Ovary (tissue), 9 donors: ENCODE data around the gene ENOX2. TPM values are rescaled to one million over a fixed set of nuclear protein-coding genes. Genes with fewer than 3 reads are reported as not detected.

Experiments used
- DNase-seq, 5 donors: peaks; one replicate each; pipeline ENCODE4 v3.0.0-alpha.2; 2019 to 2020
- H3K27ac ChIP-seq, 2 donors: fragments of 200-600 bp; one replicate each; pipeline versions ENCODE4 v1.5.1 to v1.8.0; 2019 to 2022
- H3K27me3 ChIP-seq: fragments of 200-600 bp; one replicate; pipeline ENCODE4 v1.8.0; 2022
- H3K36me3 ChIP-seq: fragments of 200-600 bp; sonication (generic); one replicate; pipeline ENCODE4 v1.5.1; 2019
- H3K4me1 ChIP-seq: one replicate; pipeline ENCODE4 v1.8.1; 2013; ENCODE audit warnings: mild to moderate bottlenecking, moderate library complexity; ENCODE audit not compliant: insufficient read depth
- H3K4me3 ChIP-seq: fragments of 200-600 bp; sonication (generic); one replicate; pipeline ENCODE4 v1.5.1; 2017
- H3K9me3 ChIP-seq, 2 donors: fragments of 200-600 bp in 1 of 2; sonication (generic) in 1 of 2; one replicate each; pipeline versions ENCODE4 v1.5.1 to v1.8.1; 2013 to 2019; ENCODE audit warnings: mild to moderate bottlenecking in 1 of 2, moderate library complexity in 1 of 2
- CTCF ChIP-seq, 3 donors: fragments of 450-650 bp in 2 of 3; fragments of 200-600 bp in 1 of 3; IDR thresholded peaks; one replicate each; pipeline versions ENCODE4 v1.5.1 to v1.8.0; 2016 to 2022; ENCODE audit warnings: antibody characterized with exemption in 3 of 3, mild to moderate bottlenecking in 1 of 3
- EP300 ChIP-seq: sonication (generic); formaldehyde crosslinking; IDR thresholded peaks from one replicate; pipeline ENCODE4 v1.6.1; 2017; ENCODE audit warnings: antibody characterized with exemption
- POLR2A ChIP-seq: fragments of 450-650 bp; IDR thresholded peaks from one replicate; pipeline ENCODE4 v1.6.1; 2017; ENCODE audit warnings: antibody characterized with exemption, mild to moderate bottlenecking, moderate library complexity
- WGBS, 3 donors: extraction: QIAGEN DNeasy Blood & Tissue Kit in 1 of 3; methylation state at CpG; one replicate each; pipeline versions ENCODE4 v1.1.5 to v1.1.7; 2013 to 2017; 5-methylcytosine and 5-hydroxymethylcytosine counted together
- intact Hi-C, 4 donors: fragments of 100-400 bp; cut with DNase I; formaldehyde crosslinking; loops; one replicate each; pipeline versions ENCODE4 v1.11.0 to v1.15.1; 2022 to 2023
- polyA plus RNA-seq, 2 donors: library from polyadenylated mRNA; stranded (reverse); fragments of 200-250 nt in 1 of 2; fragments of 350-450 nt in 1 of 2; fragmentation: Illumina TruSeq in 1 of 2; extraction: RNeasy Lipid Tissue Mini Kit (QIAGEN cat#74804) in 1 of 2; gene quantifications; one replicate each; pipeline ENCODE4 v1.2.3, GENCODE V29; 2013 to 2014
- total RNA-seq, 7 donors: library from RNA; depleted of rRNA in 2 of 7; stranded (reverse); fragments of >200 nt in 2 of 7; fragmentation: NEBNext Ultra II Directional in 3 of 7; extraction: Animal tissue kit (Norgen Biotek cat#: 25700) in 3 of 7; gene quantifications; one replicate each; pipeline versions ENCODE4 v1.1.0 to v1.2.4, GENCODE V29; 2016 to 2023
- donor health status: DM: no; HTN: no; CAD: no; lungs with moderate emphysema.
- donor health status: DM: no; HTN: no; CAD: no.
- donor health status: Bipolar disorder and iron deficiency.
- donor health status: DM: yes; HTN: yes; CAD: no.
- donor health status: DM: no; HTN: no; CAD: no.
- donor health status: DM: yes; HTN: yes; CAD: no.

Gene ENOX2
- total and polyA plus RNA-seq, 9 donors = 5.4 to 17.8 (median 13.1) TPM

GRCh38 chrX:130688360-130688759 lies 214.6 kb downstream of the ENOX2 start:
- Histone ChIP-seq H3K9me3 (no peaks in the 10 kb centered on the region), H3K36me3 (no peaks in the 10 kb centered on the region), H3K27me3 (no peaks in the 10 kb centered on the region), H3K27ac (no peak overlapping the region), H3K4me3 (no peak overlapping the region), H3K4me1 (no peaks in the 10 kb centered on the region)
- WGBS, 3 donors = 84 to 87% (median 85%) methylated on average over 5 of the region's 5 CpGs
- TF ChIP-seq CTCF (IDR thresholded peaks at IDR 0.05) = no peak
- no peak for TF ChIP-seq POLR2A
- TF ChIP-seq EP300 = no peak
- intact Hi-C loops = no loop called here
- DNase-seq = no peak

GRCh38 chrX:130682990-130683389 lies 220.0 kb downstream of the ENOX2 start:
- H3K27me3 ChIP-seq = no peaks in the 10 kb centered on the region
- no peaks in the 10 kb centered on the region for H3K4me1 ChIP-seq
- TF ChIP-seq EP300 = no peak
- no peak for TF ChIP-seq CTCF (IDR thresholded peaks at IDR 0.05)
- TF ChIP-seq POLR2A = no peak
- DNase-seq = no peak
- intact Hi-C loops = no loop called here
- 51 to 61% (median 60%) methylated on average over 2 of the region's 2 CpGs for WGBS, 3 donors
- no peaks in the 10 kb centered on the region for H3K36me3 ChIP-seq
- H3K27ac ChIP-seq = no peak overlapping the region
- no peak overlapping the region for H3K4me3 ChIP-seq
- H3K9me3 ChIP-seq = no peaks in the 10 kb centered on the region

GRCh38 chrX:130680164-130681035 lies 222.6 kb downstream of the ENOX2 start:
- Histone ChIP-seq H3K36me3 (no peaks in the 10 kb centered on the region), H3K27ac (peak overlapping the region in 1 of 2 donors; percentile 45), H3K4me1 (no peaks in the 10 kb centered on the region), H3K27me3 (no peaks in the 10 kb centered on the region), H3K4me3 (no peak overlapping the region), H3K9me3 (no peaks in the 10 kb centered on the region)
- intact Hi-C loops = no loop called here
- TF ChIP-seq POLR2A (no peak), EP300 (no peak), CTCF (IDR thresholded peaks at IDR 0.05) (no peak)
- WGBS, 3 donors = 22 to 28% (median 28%) methylated on average over 2 of the region's 2 CpGs
- peak; percentile 29 to 58 (median 34) for DNase-seq

- Histone ChIP-seq H3K9me3 (no peaks in the 10 kb centered on the region), H3K4me1 (no peaks in the 10 kb centered on the region), H3K27me3 (no peaks in the 10 kb centered on the region), H3K36me3 (no peaks in the 10 kb centered on the region), H3K27ac (no peak overlapping the region), H3K4me3 (no peak overlapping the region)
- TF ChIP-seq POLR2A (no peak), CTCF (IDR thresholded peaks at IDR 0.05) (no peak), EP300 (no peak)
- 69 to 74% (median 72%) methylated on average over 2 of the region's 2 CpGs for WGBS, 3 donors
- DNase-seq = no peak
- intact Hi-C loops = no loop called here
These were observed 226.1 kb downstream of the ENOX2 start for GRCh38 chrX:130676861-130677260.
